SK-N-SH treated with all-trans-retinoic acid at 6 μM for 48 hours (cell line): ENCODE results near the gene CPNE2.
A peak's percentile ranks its signal among the peaks of the same experiment; 100 is the strongest.

ENCODE experiments used
- ATAC-seq: fragments of 200-7000 bp; cut with Tn5 transposase; 3 replicates; pipeline ENCODE4 v1.9.1; 2020; ENCODE audit warnings: mild to moderate bottlenecking, moderate library complexity
- BACH2 ChIP-seq: fragments of 250-450 bp; sonication (Bioruptor Pico); IDR thresholded peaks from 2 replicates; pipeline ENCODE4 v1.9.0; 2021; ENCODE audit warnings: mild to moderate bottlenecking, borderline replicate concordance
- CSDC2 ChIP-seq: fragments of 250-450 bp; sonication (Bioruptor Pico); IDR thresholded peaks from 2 replicates; pipeline ENCODE4 v1.5.0; 2020; ENCODE audit warnings: mild to moderate bottlenecking, moderate library complexity
- CSRNP3 ChIP-seq: fragments of 250-450 bp; sonication (Bioruptor Pico); IDR thresholded peaks from 2 replicates; pipeline ENCODE4 v1.5.1; 2021; ENCODE audit warnings: mild to moderate bottlenecking, moderate library complexity
- ESRRG ChIP-seq: fragments of 250-450 bp; sonication (Bioruptor Pico); IDR thresholded peaks from 2 replicates; pipeline ENCODE4 v1.6.1; 2021; ENCODE audit warnings: mild to moderate bottlenecking
- GLIS3 ChIP-seq: fragments of 250-450 bp; sonication (Bioruptor Pico); IDR thresholded peaks from 2 replicates; pipeline ENCODE4 v1.5.0; 2020; ENCODE audit warnings: mild to moderate bottlenecking, moderate library complexity
- OSR1 ChIP-seq: fragments of 250-450 bp; sonication (Bioruptor Pico); IDR thresholded peaks from 2 replicates; pipeline ENCODE4 v1.8.0; 2022; ENCODE audit warnings: moderate library complexity, mild to moderate bottlenecking, inconsistent platforms
- POU6F1 ChIP-seq: fragments of 250-450 bp; sonication (Bioruptor Pico); IDR thresholded peaks from 2 replicates; pipeline ENCODE4 v1.8.0; 2021; ENCODE audit warnings: low read depth, mild to moderate bottlenecking, moderate library complexity, borderline replicate concordance
- RARB ChIP-seq: fragments of 250-450 bp; sonication (Bioruptor Pico); IDR thresholded peaks from 2 replicates; pipeline ENCODE4 v1.8.0; 2021; ENCODE audit warnings: mild to moderate bottlenecking, moderate library complexity
- SNAI2 ChIP-seq: fragments of 250-450 bp; sonication (Bioruptor Pico); IDR thresholded peaks from 2 replicates; pipeline ENCODE4 v1.5.0; 2020; ENCODE audit warnings: mild to moderate bottlenecking, moderate library complexity
- TCF4 ChIP-seq: fragments of 250-450 bp; sonication (Bioruptor Pico); IDR thresholded peaks from 2 replicates; pipeline ENCODE4 v1.8.0; 2021; ENCODE audit warnings: mild to moderate bottlenecking, moderate library complexity, borderline replicate concordance
- TOX ChIP-seq: fragments of 250-450 bp; sonication (Bioruptor Pico); IDR thresholded peaks from 2 replicates; pipeline ENCODE4 v1.8.0; 2021; ENCODE audit warnings: mild to moderate bottlenecking, moderate library complexity, borderline replicate concordance
- ZC3H10 ChIP-seq: fragments of 250-450 bp; sonication (Bioruptor Pico); IDR thresholded peaks from 2 replicates; pipeline ENCODE4 v1.5.1; 2021; ENCODE audit warnings: mild to moderate bottlenecking, moderate library complexity
- ZFP3 ChIP-seq: fragments of 250-450 bp; sonication (Bioruptor Pico); IDR thresholded peaks from 2 replicates; pipeline ENCODE4 v1.5.0; 2020; ENCODE audit warnings: mild to moderate bottlenecking, moderate library complexity
- ZFP30 ChIP-seq: fragments of 450-650 bp; formaldehyde crosslinking; IDR thresholded peaks from 2 replicates; pipeline ENCODE4 v1.5.0; 2022; ENCODE audit warnings: mild to moderate bottlenecking, moderate library complexity
- ZNF565 ChIP-seq: fragments of 450-650 bp; formaldehyde crosslinking; conservative IDR thresholded peaks from 2 replicates; pipeline ENCODE4 v1.5.0; 2020; ENCODE audit warnings: low read depth, mild to moderate bottlenecking, moderate library complexity
- ZNF70 ChIP-seq: fragments of 450-650 bp; formaldehyde crosslinking; IDR thresholded peaks from 2 replicates; pipeline ENCODE4 v1.5.0; 2020; ENCODE audit warnings: mild to moderate bottlenecking, moderate library complexity
- ZNF8 ChIP-seq: fragments of 450-650 bp; formaldehyde crosslinking; IDR thresholded peaks from 2 replicates; pipeline ENCODE4 v1.5.0; 2020; ENCODE audit warnings: mild to moderate bottlenecking, moderate library complexity
- TF ChIP-seq, protein P1 (sequence below): fragments of 250-450 bp; sonication (Bioruptor Pico); IDR thresholded peaks from 2 replicates; pipeline ENCODE4 v1.5.1; 2020; ENCODE audit warnings: low read depth, mild to moderate bottlenecking, moderate library complexity

Gene CPNE2

GRCh38 chr16:57091975-57092785 lies at the start of gene CPNE2:
Gene CPNE2 (plus strand): TSS chr16:57092583. CDS start chr16:57110743, 18,160 bp downstream.
- TF ChIP-seq ZFP3 (no peak), TCF4 (no peak), POU6F1 (no peak)
- ATAC-seq = peak; percentile 72

- ATAC-seq = no peak
- no peak for TF ChIP-seq POU6F1
- TF ChIP-seq TOX (CRISPR knock-in tag) = no peak
- TF ChIP-seq ZC3H10 = no peak
- TF ChIP-seq CSDC2 (CRISPR knock-in tag) = no peak
- TF ChIP-seq RARB (CRISPR knock-in tag) = no peak
- TF ChIP-seq CSRNP3 = no peak
- TF ChIP-seq OSR1 = no peak
- TF ChIP-seq, protein P1, sequence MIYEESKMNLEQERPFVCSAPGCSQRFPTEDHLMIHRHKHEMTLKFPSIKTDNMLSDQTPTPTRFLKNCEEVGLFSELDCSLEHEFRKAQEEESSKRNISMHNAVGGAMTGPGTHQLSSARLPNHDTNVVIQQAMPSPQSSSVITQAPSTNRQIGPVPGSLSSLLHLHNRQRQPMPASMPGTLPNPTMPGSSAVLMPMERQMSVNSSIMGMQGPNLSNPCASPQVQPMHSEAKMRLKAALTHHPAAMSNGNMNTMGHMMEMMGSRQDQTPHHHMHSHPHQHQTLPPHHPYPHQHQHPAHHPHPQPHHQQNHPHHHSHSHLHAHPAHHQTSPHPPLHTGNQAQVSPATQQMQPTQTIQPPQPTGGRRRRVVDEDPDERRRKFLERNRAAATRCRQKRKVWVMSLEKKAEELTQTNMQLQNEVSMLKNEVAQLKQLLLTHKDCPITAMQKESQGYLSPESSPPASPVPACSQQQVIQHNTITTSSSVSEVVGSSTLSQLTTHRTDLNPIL (CRISPR knock-in tag) = no peak
- no peak for TF ChIP-seq ZNF8
- TF ChIP-seq ZNF565 (CRISPR knock-in tag) = no peak
Observed at GRCh38 chr16:57043248-57043647, 49.1 kb upstream of the CPNE2 start.

- TF ChIP-seq ZNF70 (CRISPR knock-in tag) (no peak), TCF4 (no peak), RARB (CRISPR knock-in tag) (no peak), OSR1 (no peak), BACH2 (CRISPR knock-in tag) (no peak), ZFP3 (no peak), CSDC2 (CRISPR knock-in tag) (no peak), ZFP30 (CRISPR knock-in tag) (no peak), GLIS3 (CRISPR knock-in tag) (no peak), SNAI2 (CRISPR knock-in tag) (no peak), CSRNP3 (no peak), ESRRG (no peak)
- TF ChIP-seq, protein P1 (CRISPR knock-in tag) = no peak
- no peak for ATAC-seq
Observed at GRCh38 chr16:57044931-57045693, 47.3 kb upstream of the CPNE2 start.
